Esophagus squamous epithelium (tissue), 4 donors: ENCODE measurements around the gene STT3B.

Experiments
- POLR2A ChIP-seq, 4 donors: fragments of 450-650 bp; IDR thresholded peaks; one replicate each; pipeline ENCODE4 v1.6.1; 2017; ENCODE audit warnings: antibody characterized with exemption in 4 of 4, mild to moderate bottlenecking in 4 of 4, moderate library complexity in 3 of 4
- TF ChIP-seq, protein P1 (sequence below), 6 experiments: fragments of 450-650 bp in 4 of 6; fragments of 200-600 bp in 2 of 6; sonication (generic) in 2 of 6; IDR thresholded peaks; one replicate each; pipeline ENCODE4 v1.5.1; 2016 to 2019; ENCODE audit warnings: antibody characterized with exemption in 6 of 6, mild to moderate bottlenecking in 4 of 6, moderate library complexity in 4 of 6

DNA sequence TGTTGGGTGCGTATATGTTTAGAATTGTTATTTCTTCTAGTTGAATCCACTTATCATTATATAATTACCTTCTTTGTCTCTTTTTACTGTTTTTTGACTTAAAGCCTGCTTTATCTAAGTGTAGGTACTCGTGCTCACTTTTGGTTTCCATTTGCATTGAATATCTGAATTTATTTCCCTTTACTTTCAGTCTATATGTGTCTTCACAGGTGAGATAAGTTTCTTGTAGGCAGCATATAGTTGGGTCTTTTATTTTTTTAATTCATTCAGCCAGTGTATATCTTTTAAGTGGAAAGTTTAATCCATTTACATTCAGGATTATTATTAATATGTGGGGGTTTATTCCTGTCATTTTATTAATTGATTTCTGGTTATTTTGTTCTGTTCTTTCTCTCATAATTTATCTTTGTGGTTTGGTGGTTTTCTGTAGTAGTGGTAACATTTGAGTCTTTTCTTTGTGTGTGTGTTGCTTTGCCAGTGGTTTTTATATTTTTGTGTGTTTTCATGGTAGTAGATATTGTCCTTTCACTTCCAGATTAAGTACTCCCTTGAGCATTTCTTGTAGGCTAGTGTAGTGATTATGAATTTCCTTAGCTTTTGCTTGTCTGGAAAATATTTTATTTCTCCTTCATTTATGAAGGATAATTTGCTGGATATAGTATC is 27.3 kb downstream of the STT3B start:
- TF ChIP-seq, protein P1, sequence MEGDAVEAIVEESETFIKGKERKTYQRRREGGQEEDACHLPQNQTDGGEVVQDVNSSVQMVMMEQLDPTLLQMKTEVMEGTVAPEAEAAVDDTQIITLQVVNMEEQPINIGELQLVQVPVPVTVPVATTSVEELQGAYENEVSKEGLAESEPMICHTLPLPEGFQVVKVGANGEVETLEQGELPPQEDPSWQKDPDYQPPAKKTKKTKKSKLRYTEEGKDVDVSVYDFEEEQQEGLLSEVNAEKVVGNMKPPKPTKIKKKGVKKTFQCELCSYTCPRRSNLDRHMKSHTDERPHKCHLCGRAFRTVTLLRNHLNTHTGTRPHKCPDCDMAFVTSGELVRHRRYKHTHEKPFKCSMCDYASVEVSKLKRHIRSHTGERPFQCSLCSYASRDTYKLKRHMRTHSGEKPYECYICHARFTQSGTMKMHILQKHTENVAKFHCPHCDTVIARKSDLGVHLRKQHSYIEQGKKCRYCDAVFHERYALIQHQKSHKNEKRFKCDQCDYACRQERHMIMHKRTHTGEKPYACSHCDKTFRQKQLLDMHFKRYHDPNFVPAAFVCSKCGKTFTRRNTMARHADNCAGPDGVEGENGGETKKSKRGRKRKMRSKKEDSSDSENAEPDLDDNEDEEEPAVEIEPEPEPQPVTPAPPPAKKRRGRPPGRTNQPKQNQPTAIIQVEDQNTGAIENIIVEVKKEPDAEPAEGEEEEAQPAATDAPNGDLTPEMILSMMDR (IDR thresholded peaks at IDR 0.05): no peak
- TF ChIP-seq POLR2A (IDR thresholded peaks at IDR 0.05): no peak
